22Rv1 (cell line): ENCODE data around the gene ZFHX3.

Experiments used
- ZFX ChIP-seq: fragments of 450-650 bp; IDR thresholded peaks from 2 replicates; pipeline ENCODE4 v1.6.1; 2017; ENCODE audit warnings: antibody characterized with exemption, borderline replicate concordance
- TF ChIP-seq, protein P1 (sequence below): fragments of 450-650 bp; IDR thresholded peaks from 2 replicates; pipeline ENCODE4 v1.5.1; 2017; ENCODE audit warnings: mild to moderate bottlenecking

DNA sequence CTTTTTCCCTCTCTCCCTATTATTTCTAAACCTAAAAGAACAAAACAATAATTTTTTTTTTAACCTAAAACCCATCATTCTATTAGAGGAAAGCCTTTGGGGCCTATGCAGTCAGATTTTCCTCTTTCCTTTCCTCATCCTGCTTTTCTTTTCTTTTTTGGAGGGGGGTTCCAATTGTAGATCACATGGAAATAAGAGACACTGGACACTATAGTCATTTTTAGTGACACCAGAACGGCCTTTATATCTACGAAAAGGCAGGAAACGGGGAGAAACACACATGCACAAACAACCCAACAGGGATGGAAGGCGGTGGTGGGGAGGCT is 5.1 kb upstream of the ZFHX3 start:
- TF ChIP-seq, protein P1, sequence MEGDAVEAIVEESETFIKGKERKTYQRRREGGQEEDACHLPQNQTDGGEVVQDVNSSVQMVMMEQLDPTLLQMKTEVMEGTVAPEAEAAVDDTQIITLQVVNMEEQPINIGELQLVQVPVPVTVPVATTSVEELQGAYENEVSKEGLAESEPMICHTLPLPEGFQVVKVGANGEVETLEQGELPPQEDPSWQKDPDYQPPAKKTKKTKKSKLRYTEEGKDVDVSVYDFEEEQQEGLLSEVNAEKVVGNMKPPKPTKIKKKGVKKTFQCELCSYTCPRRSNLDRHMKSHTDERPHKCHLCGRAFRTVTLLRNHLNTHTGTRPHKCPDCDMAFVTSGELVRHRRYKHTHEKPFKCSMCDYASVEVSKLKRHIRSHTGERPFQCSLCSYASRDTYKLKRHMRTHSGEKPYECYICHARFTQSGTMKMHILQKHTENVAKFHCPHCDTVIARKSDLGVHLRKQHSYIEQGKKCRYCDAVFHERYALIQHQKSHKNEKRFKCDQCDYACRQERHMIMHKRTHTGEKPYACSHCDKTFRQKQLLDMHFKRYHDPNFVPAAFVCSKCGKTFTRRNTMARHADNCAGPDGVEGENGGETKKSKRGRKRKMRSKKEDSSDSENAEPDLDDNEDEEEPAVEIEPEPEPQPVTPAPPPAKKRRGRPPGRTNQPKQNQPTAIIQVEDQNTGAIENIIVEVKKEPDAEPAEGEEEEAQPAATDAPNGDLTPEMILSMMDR = no peak
- TF ChIP-seq ZFX = no peak
